Measurements from ENCODE around the gene FBLN1.
"Not testable (repeated sequence)": the region's sequence is repeated elsewhere in the genome, so short reads cannot be mapped to it uniquely, and the experiment has no call there.

FBLN1 gene

DNA sequence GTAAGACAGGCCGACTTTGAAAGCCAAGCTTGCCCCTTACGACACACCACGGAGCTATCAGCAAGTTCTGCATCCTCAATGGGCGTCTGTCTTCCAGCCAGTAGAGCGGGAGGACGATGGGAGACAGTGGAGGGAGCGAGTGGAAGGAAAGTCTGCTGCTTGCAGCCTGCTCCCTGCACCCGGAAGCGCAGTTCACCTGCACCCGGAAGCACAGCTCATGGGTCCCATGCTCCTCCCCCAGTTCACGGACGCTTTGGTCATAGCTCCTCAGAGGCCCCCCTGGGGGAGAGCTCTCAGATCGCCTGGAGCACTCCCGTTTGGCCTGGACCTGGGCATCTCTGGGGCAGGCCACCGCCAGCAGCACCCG, 51.3 kb downstream of the FBLN1 start:
- Histone ChIP-seq H3K9me3 (ENCODE audit: control insufficient read depth, low read length) (peaks cover under 1% of the 10 kb centered on the region), H3K4me3 (ENCODE audit: extremely low read depth, insufficient read depth, low read length, poor library complexity, severe bottlenecking) (no peak overlapping the region), H3K4me1 (ENCODE audit: control insufficient read depth, insufficient read depth, low read length, poor library complexity, severe bottlenecking) (peaks cover 15% of the 10 kb centered on the region), H3K36me3 (ENCODE audit: control insufficient read depth, insufficient read depth, low read length) (peaks cover 86% of the 10 kb centered on the region), H3K27ac (ENCODE audit: low read depth, low read length, severe bottlenecking) (no peak overlapping the region)
- WGBS, 2 experiments (ENCODE audit: insufficient coverage in 2 of 2), result 86 to 94% methylated on average over 16 of the region's 16 CpGs

DNA sequence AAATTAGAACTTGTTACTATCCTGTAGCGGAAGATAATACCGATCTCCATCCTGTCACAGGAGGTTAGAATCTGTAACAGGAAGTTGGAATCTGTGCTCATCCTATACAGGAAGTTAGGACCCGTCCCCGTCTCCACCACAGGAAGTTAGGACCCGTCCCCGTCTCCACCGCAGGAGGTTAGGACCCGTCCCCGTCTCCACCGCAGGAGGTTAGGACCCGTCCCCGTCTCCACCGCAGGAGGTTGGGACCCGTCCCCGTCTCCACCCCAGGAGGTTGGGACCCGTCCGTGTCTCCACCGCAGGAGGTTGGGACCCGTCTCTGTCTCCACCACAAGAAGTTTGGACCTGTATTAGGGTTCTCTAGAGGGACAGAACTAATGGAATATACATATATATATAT, 52.2 kb downstream of the FBLN1 start:
- Histone ChIP-seq H3K4me3 (ENCODE audit: extremely low read depth, insufficient read depth, low read length, poor library complexity, severe bottlenecking) (no peak overlapping the region), H3K9me3 (ENCODE audit: control insufficient read depth, low read length) (peaks cover 9% of the 10 kb centered on the region), H3K4me1 (ENCODE audit: control insufficient read depth, insufficient read depth, low read length, poor library complexity, severe bottlenecking) (peaks cover 11% of the 10 kb centered on the region), H3K27ac (ENCODE audit: low read depth, low read length, severe bottlenecking) (no peak overlapping the region), H3K36me3 (ENCODE audit: control insufficient read depth, insufficient read depth, low read length) (peaks cover 86% of the 10 kb centered on the region)
- whole genome bisulfite sequencing, 2 experiments (ENCODE audit: insufficient coverage in 2 of 2), result 92 to 95% methylated on average over 13 to 16 of the region's 19 CpGs

DNA sequence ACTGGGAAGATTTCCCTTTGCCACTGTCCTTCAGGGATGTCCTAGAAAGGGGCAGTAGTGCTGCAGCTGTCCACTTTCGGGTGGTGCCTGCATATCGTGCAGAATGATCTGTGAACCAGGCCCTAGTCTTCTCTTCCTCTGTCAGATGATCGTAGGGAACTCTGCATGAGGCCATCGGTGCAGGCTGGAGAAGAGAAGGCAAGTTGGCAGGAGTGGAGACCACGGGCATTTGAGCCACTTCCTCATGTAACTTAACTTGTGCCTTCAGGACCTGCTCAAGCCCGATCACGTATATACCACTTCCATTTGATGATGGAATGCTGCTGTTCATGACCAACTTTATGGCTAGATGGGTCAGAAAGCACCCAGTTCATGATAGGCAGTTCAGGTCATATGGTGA, 55.2 kb downstream of the FBLN1 start:
- 95% methylated on average over 4 to 5 of the region's 7 CpGs for WGBS, 2 experiments (ENCODE audit: insufficient coverage in 2 of 2)
- not testable (repeated sequence) for H3K4me1 ChIP-seq (ENCODE audit: control insufficient read depth, insufficient read depth, low read length, poor library complexity, severe bottlenecking); H3K4me3 ChIP-seq (ENCODE audit: extremely low read depth, insufficient read depth, low read length, poor library complexity, severe bottlenecking); H3K27ac ChIP-seq (ENCODE audit: low read depth, low read length, severe bottlenecking)
- peaks cover 80% of the 10 kb centered on the region for H3K36me3 ChIP-seq (ENCODE audit: control insufficient read depth, insufficient read depth, low read length)
- H3K9me3 ChIP-seq (ENCODE audit: control insufficient read depth, low read length), result peaks cover 18% of the 10 kb centered on the region

DNA sequence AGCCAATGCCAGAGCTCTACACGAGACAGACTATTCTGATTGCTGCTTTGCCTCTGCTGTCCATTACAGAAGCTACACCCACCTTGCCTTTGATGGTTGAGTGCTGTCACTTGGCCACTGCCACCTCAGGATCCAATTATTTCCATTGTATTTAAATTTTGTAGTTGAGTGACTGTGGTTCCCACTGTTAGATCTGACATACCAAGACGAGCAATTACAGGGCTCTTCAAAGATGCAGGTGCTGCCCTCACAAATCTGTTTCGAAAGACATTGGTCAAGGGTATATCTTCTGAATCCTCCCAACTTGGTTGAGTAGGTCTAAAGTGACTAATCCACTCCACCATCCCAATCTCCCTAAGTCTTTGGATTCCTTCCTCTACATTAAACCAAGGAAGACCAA, 57.4 kb downstream of the FBLN1 start:
- H3K4me1 ChIP-seq (ENCODE audit: control insufficient read depth, insufficient read depth, low read length, poor library complexity, severe bottlenecking); H3K27ac ChIP-seq (ENCODE audit: low read depth, low read length, severe bottlenecking); H3K4me3 ChIP-seq (ENCODE audit: extremely low read depth, insufficient read depth, low read length, poor library complexity, severe bottlenecking): not testable (repeated sequence)
- 100% methylated on average over 1 to 3 of the region's 3 CpGs for WGBS, 2 experiments (ENCODE audit: insufficient coverage in 2 of 2)
- Histone ChIP-seq H3K9me3 (ENCODE audit: control insufficient read depth, low read length) (peaks cover 18% of the 10 kb centered on the region), H3K36me3 (ENCODE audit: control insufficient read depth, insufficient read depth, low read length) (peaks cover 86% of the 10 kb centered on the region)

- not testable (repeated sequence) for H3K4me1 ChIP-seq (ENCODE audit: control insufficient read depth, insufficient read depth, low read length, poor library complexity, severe bottlenecking); H3K4me3 ChIP-seq (ENCODE audit: extremely low read depth, insufficient read depth, low read length, poor library complexity, severe bottlenecking); H3K27ac ChIP-seq (ENCODE audit: low read depth, low read length, severe bottlenecking)
- H3K9me3 ChIP-seq (ENCODE audit: control insufficient read depth, low read length), result peaks cover 18% of the 10 kb centered on the region
- WGBS, 2 experiments (ENCODE audit: insufficient coverage in 2 of 2), result 94 to 100% methylated on average over 2 to 3 of the region's 4 CpGs
- peaks cover 90% of the 10 kb centered on the region for H3K36me3 ChIP-seq (ENCODE audit: control insufficient read depth, insufficient read depth, low read length)
Measured at GRCh38 chr22:45560761-45561160, 58.1 kb downstream of the FBLN1 start.

DNA sequence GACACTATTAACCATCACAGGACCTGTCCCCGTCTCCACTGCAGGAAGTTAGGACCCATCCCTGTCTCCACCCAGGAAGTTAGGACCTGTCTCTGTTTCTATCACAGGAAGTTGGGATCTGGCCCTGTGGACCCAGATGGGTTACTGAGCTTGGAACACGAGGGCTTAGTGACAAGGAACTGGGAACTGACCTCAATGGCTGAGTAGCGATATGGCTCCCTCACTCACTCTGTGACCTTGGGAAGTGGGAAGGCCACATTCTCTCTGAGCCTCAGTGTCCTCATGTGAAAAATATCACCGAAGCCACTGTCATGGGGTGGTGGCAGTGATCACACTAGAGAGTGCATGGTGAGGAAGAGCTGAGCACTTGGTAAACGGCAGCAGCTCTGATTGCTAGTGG, 59.4 kb downstream of the FBLN1 start:
- WGBS, 2 experiments (ENCODE audit: insufficient coverage in 2 of 2), result 95 to 100% methylated on average over 4 to 5 of the region's 5 CpGs
- Histone ChIP-seq H3K9me3 (ENCODE audit: control insufficient read depth, low read length) (peaks cover 18% of the 10 kb centered on the region), H3K4me1 (ENCODE audit: control insufficient read depth, insufficient read depth, low read length, poor library complexity, severe bottlenecking) (no peaks in the 10 kb centered on the region), H3K4me3 (ENCODE audit: extremely low read depth, insufficient read depth, low read length, poor library complexity, severe bottlenecking) (no peak overlapping the region), H3K36me3 (ENCODE audit: control insufficient read depth, insufficient read depth, low read length) (peaks cover 76% of the 10 kb centered on the region), H3K27ac (ENCODE audit: low read depth, low read length, severe bottlenecking) (no peak overlapping the region)

DNA sequence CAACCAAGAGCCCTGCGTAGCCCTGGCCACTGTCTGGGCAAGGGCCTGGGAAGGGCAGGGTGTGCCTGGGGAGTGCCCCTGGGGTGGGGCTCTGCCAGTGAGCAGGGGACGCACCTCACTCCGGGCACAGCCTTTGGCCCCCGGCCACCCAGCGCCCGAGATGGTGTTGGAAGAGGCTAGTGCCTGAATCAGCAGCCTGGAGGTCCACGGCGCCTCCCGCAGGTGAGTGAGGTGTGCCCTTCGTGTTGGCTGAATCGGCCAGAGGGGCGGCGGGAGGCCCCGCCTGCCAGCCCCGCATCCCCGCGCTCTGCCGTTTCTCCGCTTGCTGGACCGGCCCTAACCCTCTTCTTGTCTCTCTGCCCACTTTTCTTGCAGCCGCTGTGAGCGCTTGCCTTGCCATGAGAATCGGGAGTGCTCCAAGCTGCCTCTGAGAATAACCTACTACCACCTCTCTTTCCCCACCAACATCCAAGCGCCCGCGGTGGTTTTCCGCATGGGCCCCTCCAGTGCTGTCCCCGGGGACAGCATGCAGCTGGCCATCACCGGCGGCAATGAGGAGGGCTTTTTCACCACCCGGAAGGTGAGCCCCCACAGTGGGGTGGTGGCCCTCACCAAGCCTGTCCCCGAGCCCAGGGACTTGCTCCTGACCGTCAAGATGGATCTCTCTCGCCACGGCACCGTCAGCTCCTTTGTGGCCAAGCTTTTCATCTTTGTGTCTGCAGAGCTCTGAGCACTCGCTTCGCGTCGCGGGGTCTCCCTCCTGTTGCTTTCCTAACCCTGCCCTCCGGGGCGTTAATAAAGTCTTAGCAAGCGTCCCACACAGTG, 60.1 kb downstream of the FBLN1 start:
- Histone ChIP-seq H3K27ac (ENCODE audit: low read depth, low read length, severe bottlenecking) (no peak overlapping the region), H3K36me3 (ENCODE audit: control insufficient read depth, insufficient read depth, low read length) (peaks cover 70% of the 10 kb centered on the region), H3K4me1 (ENCODE audit: control insufficient read depth, insufficient read depth, low read length, poor library complexity, severe bottlenecking) (no peaks in the 10 kb centered on the region), H3K9me3 (ENCODE audit: control insufficient read depth, low read length) (peaks cover 18% of the 10 kb centered on the region), H3K4me3 (ENCODE audit: extremely low read depth, insufficient read depth, low read length, poor library complexity, severe bottlenecking) (no peak overlapping the region)
- WGBS, 2 experiments (ENCODE audit: insufficient coverage in 2 of 2), result 94 to 96% methylated on average over 38 to 43 of the region's 44 CpGs

- Histone ChIP-seq H3K4me3 (ENCODE audit: extremely low read depth, insufficient read depth, low read length, poor library complexity, severe bottlenecking) (no peak overlapping the region), H3K27ac (ENCODE audit: low read depth, low read length, severe bottlenecking) (no peak overlapping the region), H3K36me3 (ENCODE audit: control insufficient read depth, insufficient read depth, low read length) (peaks cover 62% of the 10 kb centered on the region), H3K9me3 (ENCODE audit: control insufficient read depth, low read length) (peaks cover 18% of the 10 kb centered on the region), H3K4me1 (ENCODE audit: control insufficient read depth, insufficient read depth, low read length, poor library complexity, severe bottlenecking) (no peaks in the 10 kb centered on the region)
- 89 to 92% methylated on average over 17 to 18 of the region's 20 CpGs for WGBS, 2 experiments (ENCODE audit: insufficient coverage in 2 of 2)
Measured at GRCh38 chr22:45563362-45564040, 60.8 kb downstream of the FBLN1 start.

GRCh38 chr22:45564349-45565030, 61.8 kb downstream of the FBLN1 start:
- Histone ChIP-seq H3K9me3 (ENCODE audit: control insufficient read depth, low read length) (peaks cover 13% of the 10 kb centered on the region), H3K36me3 (ENCODE audit: control insufficient read depth, insufficient read depth, low read length) (peaks cover 53% of the 10 kb centered on the region), H3K27ac (ENCODE audit: low read depth, low read length, severe bottlenecking) (no peak overlapping the region), H3K4me1 (ENCODE audit: control insufficient read depth, insufficient read depth, low read length, poor library complexity, severe bottlenecking) (no peaks in the 10 kb centered on the region), H3K4me3 (ENCODE audit: extremely low read depth, insufficient read depth, low read length, poor library complexity, severe bottlenecking) (no peak overlapping the region)
- WGBS, 2 experiments (ENCODE audit: insufficient coverage in 2 of 2), result 94 to 96% methylated on average over 13 of the region's 13 CpGs

DNA sequence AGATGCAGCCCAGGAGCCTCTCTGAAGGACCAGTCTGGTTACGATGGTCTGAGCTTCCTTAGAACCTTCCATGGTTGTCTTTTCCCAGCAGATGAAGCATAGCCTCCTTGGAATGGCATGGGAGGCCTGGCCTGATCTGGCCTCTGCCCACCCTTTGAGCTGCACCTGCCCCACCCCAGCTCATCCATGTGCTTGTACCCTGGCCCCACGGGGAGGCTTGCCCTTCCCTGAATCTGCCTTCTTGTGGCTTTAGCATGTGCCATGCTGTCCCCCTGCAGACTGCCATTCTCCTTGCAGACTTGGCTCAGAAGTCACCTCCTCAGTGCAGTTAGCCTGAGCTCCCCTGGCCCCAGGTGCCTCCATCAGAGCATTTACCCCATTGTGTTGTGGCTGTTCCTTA, 62.5 kb downstream of the FBLN1 start:
- no peaks in the 10 kb centered on the region for H3K4me1 ChIP-seq (ENCODE audit: control insufficient read depth, insufficient read depth, low read length, poor library complexity, severe bottlenecking)
- H3K9me3 ChIP-seq (ENCODE audit: control insufficient read depth, low read length), result peaks cover 6% of the 10 kb centered on the region
- WGBS, 2 experiments (ENCODE audit: insufficient coverage in 2 of 2), result 92 to 100% methylated on average over 2 of the region's 2 CpGs
- peaks cover 50% of the 10 kb centered on the region for H3K36me3 ChIP-seq (ENCODE audit: control insufficient read depth, insufficient read depth, low read length)
- H3K27ac ChIP-seq (ENCODE audit: low read depth, low read length, severe bottlenecking), result no peak overlapping the region
- no peak overlapping the region for H3K4me3 ChIP-seq (ENCODE audit: extremely low read depth, insufficient read depth, low read length, poor library complexity, severe bottlenecking)

All from mesodermal cell (in vitro differentiated cells).